B cell (primary cell): ENCODE data around the gene TGFBR3.

ENCODE experiments used
- CTCF ChIP-seq: fragments of 200-600 bp; IDR thresholded peaks from one replicate; pipeline ENCODE4 v1.8.0; 2022; ENCODE audit warnings: antibody characterized with exemption, mild to moderate bottlenecking
- EZH2 ChIP-seq: IDR thresholded peaks from 2 replicates; pipeline ENCODE4 v1.6.1; 2012; ENCODE audit warnings: borderline replicate concordance, low read depth, mild to moderate bottlenecking, moderate library complexity, low read length; ENCODE audit not compliant: insufficient read depth, poor library complexity, severe bottlenecking

- TF ChIP-seq CTCF (no peak), EZH2 (no peak)
These were observed 167.6 kb downstream of the TGFBR3 start for GRCh38 chr1:91718368-91718767.
